HL-60/S4 treated with retinoic acid at 250 ng/mL for 4 days and 3 days (cell line): ENCODE results near the gene BACH2.

ENCODE experiments used
- in situ Hi-C: fragments of 300-500 bp; cut with MboI; formaldehyde crosslinking; loops from 2 replicates; pipeline ENCODE4 v1.7.0; 2022; ENCODE audit warnings: low sequenced_read_pairs

BACH2 gene

GRCh38 chr6:90162648-90163387 lies 133.8 kb downstream of the BACH2 start:
- in situ Hi-C loops, result no loop called here

- in situ Hi-C loops, result no loop called here
These were observed 136.6 kb downstream of the BACH2 start for GRCh38 chr6:90160013-90160412.

- in situ Hi-C loops, result no loop called here
These were observed 137.2 kb downstream of the BACH2 start for GRCh38 chr6:90159452-90159851.

GRCh38 chr6:90158936-90159335 lies 137.7 kb downstream of the BACH2 start:
- in situ Hi-C loops, result no loop called here

- in situ Hi-C loops, result no loop called here
These were observed 139.2 kb downstream of the BACH2 start for GRCh38 chr6:90157441-90157840.

GRCh38 chr6:90156861-90157260 lies 139.8 kb downstream of the BACH2 start:
- in situ Hi-C loops, result no loop called here

GRCh38 chr6:90154755-90155470 lies 141.7 kb downstream of the BACH2 start:
- in situ Hi-C loops, result no loop called here

GRCh38 chr6:90151576-90152422 lies 144.8 kb downstream of the BACH2 start:
- in situ Hi-C loops, result no loop called here

GRCh38 chr6:90149280-90149679 lies 147.4 kb downstream of the BACH2 start:
- in situ Hi-C loops, result no loop called here

GRCh38 chr6:90148867-90149266 lies 147.8 kb downstream of the BACH2 start:
- in situ Hi-C loops, result no loop called here

- in situ Hi-C loops, result no loop called here
These were observed 149.6 kb downstream of the BACH2 start for GRCh38 chr6:90146921-90147649.

- in situ Hi-C loops, result no loop called here
These were observed 150.6 kb downstream of the BACH2 start for GRCh38 chr6:90146024-90146423.

- in situ Hi-C loops, result no loop called here
These were observed 151.6 kb downstream of the BACH2 start for GRCh38 chr6:90144928-90145555.

- in situ Hi-C loops, result no loop called here
These were observed 152.2 kb downstream of the BACH2 start for GRCh38 chr6:90144396-90144795.

- in situ Hi-C loops, result no loop called here
These were observed 156.0 kb downstream of the BACH2 start for GRCh38 chr6:90140683-90141082.

GRCh38 chr6:90139272-90139817 lies 157.3 kb downstream of the BACH2 start:
- in situ Hi-C loops, result no loop called here

GRCh38 chr6:90136837-90137568 lies 159.6 kb downstream of the BACH2 start:
- in situ Hi-C loops, result no loop called here

GRCh38 chr6:90136176-90136575 lies 160.5 kb downstream of the BACH2 start:
- in situ Hi-C loops, result no loop called here

GRCh38 chr6:90135667-90136066 lies 161.0 kb downstream of the BACH2 start:
- in situ Hi-C loops, result no loop called here
